HG03045 (cell line): ENCODE measurements around the gene PRKAR2B.
"Not testable (repeated sequence)": the region's sequence is repeated elsewhere in the genome, so short reads cannot be mapped to it uniquely, and the experiment has no call there.

ENCODE experiments used
- ATAC-seq: cut with Tn5 transposase; IDR thresholded peaks from one replicate; pipeline ENCODE4 v1.9.1; 2021; ENCODE audit warnings: mild to moderate bottlenecking, moderate library complexity; ENCODE audit not compliant: unreplicated experiment

Gene PRKAR2B

GRCh38 chr7:107151538-107151937, 107.0 kb downstream of the PRKAR2B start:
- ATAC-seq, result no peak

DNA sequence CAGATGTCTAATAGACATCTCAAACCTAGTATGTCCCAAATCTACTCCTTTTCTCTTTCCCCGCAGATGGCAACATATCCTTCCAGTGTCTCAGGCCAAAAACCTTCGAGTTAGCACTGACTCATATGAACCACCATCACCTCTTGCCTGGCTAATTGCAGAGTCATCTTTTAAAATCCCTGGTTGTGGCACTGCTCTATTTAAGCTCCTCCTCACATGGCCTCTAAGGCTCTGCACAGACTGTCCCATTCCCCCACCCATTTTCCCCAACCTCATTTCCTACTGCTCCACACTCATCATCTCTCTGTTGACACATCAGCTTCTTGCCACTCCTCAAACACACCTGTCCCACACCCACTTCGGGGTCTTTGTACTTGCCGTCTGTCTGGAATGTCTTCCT, 107.5 kb downstream of the PRKAR2B start:
- ATAC-seq, result no peak

- ATAC-seq, result no peak
Observed at GRCh38 chr7:107154826-107155225, 110.3 kb downstream of the PRKAR2B start.

GRCh38 chr7:107155726-107156125, 111.2 kb downstream of the PRKAR2B start:
- ATAC-seq, result not testable (repeated sequence)

DNA sequence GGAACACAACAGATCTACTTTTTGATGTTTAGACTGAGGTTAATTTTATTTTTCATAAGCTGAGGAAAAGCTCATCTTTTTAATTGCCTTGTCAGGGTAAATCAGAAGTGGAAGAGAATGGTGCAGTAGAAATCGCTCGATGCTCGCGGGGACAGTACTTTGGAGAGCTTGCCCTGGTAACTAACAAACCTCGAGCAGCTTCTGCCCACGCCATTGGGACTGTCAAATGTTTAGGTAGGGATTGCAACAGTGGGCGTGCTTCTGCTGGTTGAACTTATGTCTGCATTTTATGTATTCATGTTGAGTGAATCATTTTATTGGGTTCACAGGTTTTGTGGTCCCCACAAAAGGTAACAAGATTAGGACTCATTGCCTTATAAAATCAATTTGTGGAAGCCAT, 112.6 kb downstream of the PRKAR2B start:
- ATAC-seq, result no peak

DNA sequence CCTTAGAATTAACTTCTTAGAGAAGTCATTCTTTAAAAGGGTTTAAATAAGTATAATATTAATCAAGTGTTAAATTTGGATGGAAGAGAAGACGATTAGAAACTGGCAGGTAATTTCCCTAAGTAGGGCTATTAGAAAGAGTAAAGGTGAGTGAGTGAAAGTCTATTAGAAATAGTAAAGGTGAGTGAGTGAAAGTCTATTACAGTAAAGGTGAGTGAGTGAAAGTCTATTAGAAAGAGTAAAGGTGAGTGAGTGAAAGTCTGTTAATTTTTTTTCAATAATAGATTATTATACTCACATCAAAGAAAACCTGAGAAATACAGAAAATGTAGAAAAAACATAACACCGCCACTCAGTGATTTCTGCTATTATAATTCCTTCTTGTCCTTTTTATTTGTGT, 113.5 kb downstream of the PRKAR2B start:
- no peak for ATAC-seq

DNA sequence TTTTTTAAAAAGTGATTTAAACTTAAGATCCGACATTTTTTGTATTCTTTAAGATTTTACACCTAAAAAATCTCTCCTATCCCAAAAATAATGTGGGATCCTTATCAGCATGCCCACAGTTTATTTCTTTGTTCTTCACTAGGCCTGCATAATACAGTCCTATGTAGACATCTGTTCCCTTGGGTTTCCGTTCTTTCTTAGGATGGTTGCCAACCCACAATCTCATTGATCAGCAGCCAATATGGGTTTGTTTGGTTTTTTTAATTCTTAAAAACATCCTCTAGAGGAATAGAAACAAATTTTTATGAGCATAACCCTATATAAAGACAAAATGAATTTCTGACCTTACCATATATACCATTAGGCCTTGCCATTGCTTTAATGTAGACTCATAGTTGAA, 115.9 kb downstream of the PRKAR2B start:
- no peak for ATAC-seq

GRCh38 chr7:107161415-107161814, 116.9 kb downstream of the PRKAR2B start:
- no peak for ATAC-seq

GRCh38 chr7:107162475-107162874, 118.0 kb downstream of the PRKAR2B start:
- ATAC-seq, result no peak

DNA sequence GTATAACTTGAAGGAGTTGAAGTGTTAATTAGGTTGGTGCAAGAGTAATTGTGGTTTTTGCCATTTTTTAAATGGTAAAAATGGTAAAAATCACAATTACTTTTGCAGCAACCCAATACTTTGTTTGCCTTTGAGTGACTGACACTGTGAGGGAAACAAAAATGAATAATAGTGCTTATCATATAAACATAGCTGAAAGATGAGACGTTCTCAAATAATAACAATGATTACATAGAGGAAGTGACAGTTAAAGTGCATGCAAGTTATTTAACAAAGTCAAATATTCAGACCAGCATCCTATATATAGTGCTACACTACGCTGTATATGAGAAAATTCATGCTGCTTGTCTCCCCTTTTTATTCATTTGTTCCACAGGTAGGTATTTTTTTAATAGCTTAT, 119.6 kb downstream of the PRKAR2B start:
- no peak for ATAC-seq

DNA sequence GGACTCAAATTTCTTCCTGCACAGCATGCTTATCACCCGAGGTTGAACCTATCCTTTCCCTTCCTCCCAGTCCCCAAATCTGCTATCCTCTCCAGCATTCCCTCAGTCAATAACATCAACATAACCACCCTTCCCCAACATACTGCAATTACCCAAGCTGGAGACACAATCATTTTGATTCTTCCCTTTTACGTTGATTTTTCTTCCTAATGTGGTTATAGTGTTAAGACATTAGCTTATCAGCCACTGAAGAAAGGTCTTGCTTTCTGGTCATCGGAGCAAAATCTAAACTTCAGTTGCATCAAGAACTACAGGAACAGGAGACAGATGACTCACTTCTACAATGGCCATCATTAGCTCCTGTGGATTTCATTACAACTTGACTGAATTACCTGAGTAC, 120.8 kb downstream of the PRKAR2B start:
- no peak for ATAC-seq

DNA sequence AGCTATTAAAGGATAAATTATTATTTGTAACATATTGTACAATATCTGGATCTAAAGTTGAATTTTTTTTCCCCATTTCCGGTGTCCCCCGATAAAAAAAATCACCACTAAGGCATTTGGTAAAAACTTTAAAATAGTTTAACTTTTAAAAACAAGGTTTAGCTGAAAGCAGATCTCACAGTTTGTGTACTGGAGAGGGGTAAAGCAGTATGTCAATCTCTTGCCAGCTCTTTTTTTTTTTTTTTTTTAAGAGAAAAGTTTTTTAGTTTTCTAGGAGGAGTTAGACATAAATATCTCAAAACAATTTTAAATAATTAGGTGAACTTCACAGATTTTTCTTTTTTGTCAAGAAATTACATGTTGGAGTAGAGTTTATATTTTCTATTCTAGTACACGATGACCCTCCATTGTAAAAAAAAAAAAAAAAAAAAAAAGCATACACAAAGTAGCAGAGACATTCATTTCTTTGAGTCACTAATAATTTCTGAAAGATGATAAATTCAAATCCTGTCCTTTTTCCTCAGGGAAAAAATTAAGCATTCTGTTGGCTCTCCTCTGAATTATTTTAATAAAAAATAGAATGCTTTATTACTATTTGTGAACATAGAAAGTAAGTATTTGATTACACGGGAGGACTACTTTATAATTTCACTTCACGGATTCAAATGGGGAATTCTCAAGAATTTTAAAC, 122.4 kb downstream of the PRKAR2B start:
- no peak for ATAC-seq

GRCh38 chr7:107167483-107168232, 123.2 kb downstream of the PRKAR2B start:
- ATAC-seq, result no peak

DNA sequence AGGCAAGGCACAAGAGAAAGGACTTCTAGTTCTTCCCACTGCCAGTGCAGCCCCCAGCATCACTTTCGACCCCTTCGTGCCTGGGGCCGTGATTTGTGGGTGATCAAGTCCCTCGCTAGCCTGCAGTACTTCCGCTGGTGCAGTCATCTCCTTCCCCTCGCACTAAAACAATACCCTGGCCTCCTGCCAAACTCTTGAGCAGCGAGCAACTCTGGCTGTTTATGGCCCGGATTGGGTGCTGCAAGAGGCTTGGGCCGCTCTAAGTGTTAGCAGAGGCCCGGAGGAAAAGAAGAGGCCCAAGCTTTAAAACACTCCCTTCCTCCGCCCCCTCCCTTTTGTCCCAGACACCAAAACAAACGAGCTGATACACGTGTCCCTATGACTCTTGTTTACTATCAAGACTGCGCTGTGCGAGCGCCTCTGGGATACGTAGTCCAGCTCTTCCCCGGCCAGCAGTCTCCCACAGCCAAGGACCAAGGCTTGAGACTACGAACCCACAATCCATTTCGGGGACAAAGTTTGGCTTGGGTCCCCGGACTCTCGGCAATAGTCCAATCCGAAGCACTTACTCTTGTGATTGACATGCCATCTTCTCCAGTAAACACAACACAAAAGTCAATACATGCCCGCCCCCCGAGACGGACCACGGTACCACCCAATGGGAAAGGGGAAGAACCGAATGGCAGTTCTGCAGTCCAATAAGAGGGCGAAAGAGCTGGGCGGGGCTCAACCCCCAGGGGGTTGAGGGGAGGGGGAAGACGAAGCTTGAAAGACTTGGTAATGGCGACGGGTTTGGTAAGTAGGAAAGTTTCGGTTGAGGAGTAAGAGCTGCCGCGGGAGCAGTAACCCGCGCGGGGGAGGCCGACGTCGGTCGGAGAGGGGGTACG, 124.0 kb downstream of the PRKAR2B start, which contains the start of gene HBP1:
Gene HBP1 (plus strand): TSS at position 771 of the 887 bp plus-strand sequence. CDS start 10,891 bp downstream, outside the sequence.
- peak; percentile 89 for ATAC-seq

GRCh38 chr7:107169120-107170050, 124.9 kb downstream of the PRKAR2B start:
- ATAC-seq, result peak; percentile 22

GRCh38 chr7:107170051-107170915, 125.8 kb downstream of the PRKAR2B start:
- ATAC-seq, result no peak

GRCh38 chr7:107171496-107171895, 127.0 kb downstream of the PRKAR2B start:
- no peak for ATAC-seq

- no peak for ATAC-seq
Observed at GRCh38 chr7:107172276-107173032, 127.9 kb downstream of the PRKAR2B start.

- no peak for ATAC-seq
Observed at GRCh38 chr7:107173191-107173590, 128.7 kb downstream of the PRKAR2B start.
